ENCODE results near the gene SKAP1. TPM values are rescaled to one million over a fixed set of nuclear protein-coding genes. Genes with fewer than 3 reads are reported as not detected.

Gene SKAP1
- total RNA-seq, 4 donors from 2014 or later: 1.1 to 1.7 (median 1.2) TPM

DNA sequence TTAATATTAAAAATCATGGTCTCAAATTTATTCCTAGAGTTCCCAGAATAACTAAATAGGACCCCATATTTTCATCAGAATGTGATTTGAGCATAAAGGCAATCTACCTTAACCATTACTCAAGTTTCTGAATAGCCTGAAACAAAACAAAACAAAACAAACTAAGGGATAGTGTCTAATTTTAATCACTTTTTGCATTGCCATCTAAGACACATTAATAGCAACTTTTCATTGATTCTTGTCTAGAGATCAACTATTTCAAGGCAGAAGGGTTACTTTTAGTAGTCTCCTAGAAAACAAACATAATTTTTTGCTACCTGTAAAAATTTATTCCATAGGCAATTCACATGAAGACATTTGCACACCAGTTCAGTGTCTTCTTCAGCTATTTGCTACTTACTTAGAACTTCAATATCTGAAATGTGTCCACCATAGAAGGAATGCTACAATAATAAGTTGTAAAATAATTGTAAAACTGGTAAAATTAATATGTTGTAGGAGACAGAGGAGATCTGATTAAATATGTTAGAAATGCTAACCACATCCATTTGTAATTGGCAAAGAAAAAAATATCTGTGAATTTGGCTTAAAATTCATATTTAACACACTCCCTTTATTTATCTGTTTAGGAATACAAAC is 94.7 kb downstream of the SKAP1 start:
- Histone ChIP-seq H3K36me3 (no peaks in the 10 kb centered on the region), H3K4me3 (no peak overlapping the region), H3K9me3 (no peaks in the 10 kb centered on the region), H3K27ac (replicated peaks in 1 of 4) (no peak overlapping the region), H3K4me1 (no peaks in the 10 kb centered on the region), H3K27me3 (peaks cover 0 to 85% (median 27%) of the 10 kb centered on the region in 4 donors)
- DNase-seq (ENCODE audit: extremely low spot score): no peak
- intact Hi-C loops (cut with DNase I): loop anchor here (5.0 kb wide), 2 partner anchors 257 to 282 kb away; partner anchors contain the start of genes HOXB3, HOXB5 and HOXB8
- TF ChIP-seq POLR2AphosphoS5 (IDR thresholded peaks at IDR 0.05) (no peak), EP300 (IDR thresholded peaks at IDR 0.05) (no peak), POLR2A (IDR thresholded peaks at IDR 0.05; ENCODE audit: low read depth) (no peak)
- TF ChIP-seq, protein P1, sequence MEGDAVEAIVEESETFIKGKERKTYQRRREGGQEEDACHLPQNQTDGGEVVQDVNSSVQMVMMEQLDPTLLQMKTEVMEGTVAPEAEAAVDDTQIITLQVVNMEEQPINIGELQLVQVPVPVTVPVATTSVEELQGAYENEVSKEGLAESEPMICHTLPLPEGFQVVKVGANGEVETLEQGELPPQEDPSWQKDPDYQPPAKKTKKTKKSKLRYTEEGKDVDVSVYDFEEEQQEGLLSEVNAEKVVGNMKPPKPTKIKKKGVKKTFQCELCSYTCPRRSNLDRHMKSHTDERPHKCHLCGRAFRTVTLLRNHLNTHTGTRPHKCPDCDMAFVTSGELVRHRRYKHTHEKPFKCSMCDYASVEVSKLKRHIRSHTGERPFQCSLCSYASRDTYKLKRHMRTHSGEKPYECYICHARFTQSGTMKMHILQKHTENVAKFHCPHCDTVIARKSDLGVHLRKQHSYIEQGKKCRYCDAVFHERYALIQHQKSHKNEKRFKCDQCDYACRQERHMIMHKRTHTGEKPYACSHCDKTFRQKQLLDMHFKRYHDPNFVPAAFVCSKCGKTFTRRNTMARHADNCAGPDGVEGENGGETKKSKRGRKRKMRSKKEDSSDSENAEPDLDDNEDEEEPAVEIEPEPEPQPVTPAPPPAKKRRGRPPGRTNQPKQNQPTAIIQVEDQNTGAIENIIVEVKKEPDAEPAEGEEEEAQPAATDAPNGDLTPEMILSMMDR (IDR thresholded peaks at IDR 0.05): no peak

DNA sequence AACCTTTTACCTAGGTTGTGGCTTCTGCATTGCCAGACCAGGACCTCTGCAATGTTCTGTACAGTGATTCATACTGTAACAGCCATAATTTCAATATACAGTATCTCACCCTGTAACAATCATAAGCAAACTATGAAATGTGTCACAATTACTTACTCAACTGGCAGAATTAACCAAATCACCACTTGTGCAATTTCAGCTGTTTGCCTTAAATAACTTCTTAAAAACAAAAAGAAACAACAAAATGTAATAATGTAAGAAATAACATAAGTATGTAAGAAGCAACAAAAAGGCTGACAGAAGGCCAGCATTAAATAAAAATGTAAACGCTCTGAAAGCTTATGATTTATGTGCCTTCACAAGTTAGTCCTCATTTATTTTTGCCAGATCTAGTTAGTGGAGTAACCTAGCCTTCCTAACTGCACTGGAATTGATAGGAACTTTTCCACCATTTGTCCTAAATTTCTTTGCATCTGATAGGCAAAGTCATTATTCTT is 96.9 kb downstream of the SKAP1 start:
- DNase-seq (ENCODE audit: extremely low spot score): no peak
- no peak overlapping the region for H3K27ac ChIP-seq (replicated peaks in 1 of 4)
- H3K36me3 ChIP-seq: no peaks in the 10 kb centered on the region
- peaks cover 0 to 88% (median 18%) of the 10 kb centered on the region in 4 donors for H3K27me3 ChIP-seq
- WGBS: 56% methylated on average over 1 of the region's 1 CpG
- intact Hi-C loops (cut with DNase I): no loop called here
- TF ChIP-seq POLR2AphosphoS5 (IDR thresholded peaks at IDR 0.05): no peak
- H3K4me1 ChIP-seq: no peaks in the 10 kb centered on the region
- no peaks in the 10 kb centered on the region for H3K9me3 ChIP-seq
- no peak overlapping the region for H3K4me3 ChIP-seq

DNA sequence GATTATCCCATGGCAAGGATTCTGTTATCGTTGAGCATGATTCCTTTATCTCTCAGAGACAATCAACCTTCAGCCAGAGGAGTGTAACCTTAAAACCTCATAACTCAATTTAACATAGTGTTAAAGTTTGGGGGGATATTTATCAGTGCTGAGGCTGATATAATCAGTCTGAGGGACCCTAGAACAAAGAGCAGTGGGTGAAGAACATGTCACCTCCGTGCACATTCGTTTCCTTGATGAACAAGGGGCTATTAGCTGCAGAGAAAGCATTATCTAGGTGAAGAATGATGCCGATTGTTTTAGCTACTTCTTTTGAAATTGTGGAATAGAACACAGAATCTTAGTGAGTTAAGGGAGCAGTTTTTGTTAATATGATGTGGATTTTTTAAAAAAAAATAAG is 99.1 kb downstream of the SKAP1 start:
- Histone ChIP-seq H3K4me3 (no peak overlapping the region), H3K27ac (replicated peaks in 1 of 4) (no peak overlapping the region), H3K4me1 (no peaks in the 10 kb centered on the region), H3K27me3 (peaks cover 0 to 95% (median 20%) of the 10 kb centered on the region in 4 donors), H3K9me3 (no peaks in the 10 kb centered on the region), H3K36me3 (no peaks in the 10 kb centered on the region)
- 66% methylated on average over 4 of the region's 4 CpGs for WGBS
- no peak for DNase-seq (ENCODE audit: extremely low spot score)
- TF ChIP-seq EP300 (IDR thresholded peaks at IDR 0.05) (no peak), POLR2AphosphoS5 (IDR thresholded peaks at IDR 0.05) (no peak), POLR2A (IDR thresholded peaks at IDR 0.05; ENCODE audit: low read depth) (no peak)
- TF ChIP-seq, protein P1 (IDR thresholded peaks at IDR 0.05): no peak
- intact Hi-C loops (cut with DNase I): no loop called here

DNA sequence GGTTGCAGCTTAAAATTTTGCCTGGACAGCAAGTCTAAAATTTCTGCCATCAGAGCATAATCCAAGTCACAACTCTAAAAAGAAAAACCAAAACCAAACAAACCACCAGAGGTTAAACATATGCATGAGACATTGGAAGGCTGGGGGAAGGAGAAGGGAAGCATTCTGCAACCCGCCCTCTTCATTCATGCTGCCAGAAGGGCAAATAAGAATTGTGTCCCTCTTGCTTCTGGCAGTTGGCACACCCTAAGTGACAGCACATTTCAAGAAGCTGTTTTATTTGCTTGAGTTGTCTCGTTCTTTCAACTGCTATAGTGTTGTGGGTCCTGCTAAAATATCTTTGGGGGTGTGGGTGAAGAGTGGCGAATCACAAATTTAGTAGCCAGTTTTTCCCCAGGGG is 99.6 kb downstream of the SKAP1 start:
- intact Hi-C loops (cut with DNase I): no loop called here
- Histone ChIP-seq H3K27me3 (peaks cover 0 to 94% (median 19%) of the 10 kb centered on the region in 4 donors), H3K27ac (replicated peaks in 1 of 4) (no peak overlapping the region), H3K36me3 (no peaks in the 10 kb centered on the region), H3K4me3 (no peak overlapping the region), H3K4me1 (no peaks in the 10 kb centered on the region), H3K9me3 (no peaks in the 10 kb centered on the region)
- TF ChIP-seq POLR2AphosphoS5 (IDR thresholded peaks at IDR 0.05): no peak
- TF ChIP-seq POLR2A (IDR thresholded peaks at IDR 0.05; ENCODE audit: low read depth): no peak
- no peak for TF ChIP-seq EP300 (IDR thresholded peaks at IDR 0.05)
- TF ChIP-seq, protein P1 (IDR thresholded peaks at IDR 0.05): no peak
- DNase-seq (ENCODE audit: extremely low spot score): no peak
- WGBS: 65% methylated on average over 3 of the region's 3 CpGs

DNA sequence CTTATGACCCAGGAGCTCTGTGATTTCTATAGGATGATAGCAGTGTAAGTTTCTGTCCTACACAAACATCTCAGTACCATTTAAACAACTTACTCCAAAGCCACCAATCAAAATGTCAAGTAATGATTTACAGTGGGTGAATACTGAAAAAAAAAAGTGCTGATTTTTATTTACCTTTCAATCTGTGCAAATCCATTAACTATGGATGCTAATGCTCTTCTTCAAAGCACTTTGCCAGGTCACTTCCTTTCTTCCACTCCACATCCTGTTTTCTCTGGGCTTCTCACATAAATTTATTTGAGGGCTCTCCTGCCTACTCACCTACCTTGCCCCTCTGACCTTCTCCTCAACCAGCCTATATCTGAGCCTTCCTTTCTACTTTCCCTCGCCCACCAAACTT is 101.6 kb downstream of the SKAP1 start:
- H3K4me1 ChIP-seq: no peaks in the 10 kb centered on the region
- WGBS: 74% methylated on average over 1 of the region's 1 CpG
- H3K27me3 ChIP-seq: peaks cover 0 to 83% (median 11%) of the 10 kb centered on the region in 4 donors
- H3K36me3 ChIP-seq: no peaks in the 10 kb centered on the region
- no peak overlapping the region for H3K27ac ChIP-seq (replicated peaks in 1 of 4)
- intact Hi-C loops (cut with DNase I): no loop called here
- no peak for DNase-seq (ENCODE audit: extremely low spot score)
- no peaks in the 10 kb centered on the region for H3K9me3 ChIP-seq
- no peak for TF ChIP-seq POLR2A (IDR thresholded peaks at IDR 0.05; ENCODE audit: low read depth)
- H3K4me3 ChIP-seq: no peak overlapping the region

Measured in esophagus muscularis mucosa (tissue), 4 donors.